Adrenal gland (tissue), 12 donors: ENCODE measurements around the gene LAD1. TPM values are rescaled to one million over a fixed set of nuclear protein-coding genes. Genes with fewer than 3 reads are reported as not detected.

Experiments
- DNase-seq, 7 donors: peaks; one replicate each; pipeline ENCODE4 v3.0.0-alpha.2; 2019 to 2020
- H3K27ac ChIP-seq, 5 donors: fragments of 200-600 bp; sonication (generic) in 4 of 5; 1 replicate in 3 of 5; 2 replicates in 2 of 5; pipeline versions ENCODE4 v1.5.1 to v1.8.0; 2016 to 2020; ENCODE audit warnings: mild to moderate bottlenecking in 1 of 5
- H3K27me3 ChIP-seq: fragments of 200-600 bp; 2 replicates; pipeline ENCODE4 v1.8.0; 2021
- H3K36me3 ChIP-seq, 2 donors: fragments of 200-600 bp; replicated peaks in 1 of 2; 1 replicate in 1 of 2; 2 replicates in 1 of 2; pipeline versions ENCODE4 v1.5.1 to v1.8.0; 2018 to 2022
- H3K4me1 ChIP-seq, 2 donors: fragments of 200-600 bp; replicated peaks in 1 of 2; 1 replicate in 1 of 2; 2 replicates in 1 of 2; pipeline versions ENCODE4 v1.5.1 to v1.8.0; 2018 to 2021
- H3K4me3 ChIP-seq, 4 donors: fragments of 200-600 bp; sonication (generic) in 3 of 4; one replicate each; pipeline ENCODE4 v1.5.1; 2016 to 2018
- H3K9me3 ChIP-seq, 3 donors: fragments of 200-600 bp; sonication (generic) in 1 of 3; replicated peaks in 1 of 3; 1 replicate in 2 of 3; 2 replicates in 1 of 3; pipeline versions ENCODE4 v1.5.1 to v1.8.0; 2016 to 2021
- CTCF ChIP-seq, 6 experiments: fragments of 450-650 bp in 4 of 6; fragments of 200-600 bp in 2 of 6; sonication (generic) in 1 of 6; IDR thresholded peaks; 1 replicate in 5 of 6; 2 replicates in 1 of 6; pipeline versions ENCODE4 v1.5.1 to v1.8.0; 2016 to 2021; ENCODE audit warnings: antibody characterized with exemption in 6 of 6, mild to moderate bottlenecking in 2 of 6, moderate library complexity in 1 of 6
- POLR2A ChIP-seq, 2 donors: fragments of 450-650 bp; IDR thresholded peaks; one replicate each; pipeline ENCODE4 v1.6.1; 2017; ENCODE audit warnings: antibody characterized with exemption in 2 of 2, mild to moderate bottlenecking in 2 of 2, moderate library complexity in 1 of 2
- WGBS, 4 donors: extraction: QIAGEN DNeasy Blood & Tissue Kit in 2 of 4; methylation state at CpG; one replicate each; pipeline versions ENCODE4 v1.1.5 to v1.1.7; 2013 to 2017; 5-methylcytosine and 5-hydroxymethylcytosine counted together
- intact Hi-C, 2 donors: fragments of 100-400 bp; cut with DNase I; formaldehyde crosslinking; loops; one replicate each; pipeline versions ENCODE4 v1.14.1 to v1.15.0; 2022 to 2023
- polyA plus RNA-seq, 3 donors: library from polyadenylated mRNA; stranded (reverse); fragments of 200-250 nt in 2 of 3; fragments of 350-450 nt in 1 of 3; fragmentation: Illumina TruSeq in 1 of 3; extraction: RNeasy Lipid Tissue Mini Kit (QIAGEN cat#74804) in 1 of 3; gene quantifications; one replicate each; pipeline ENCODE4 v1.2.3, GENCODE V29; 2013 to 2014
- total RNA-seq, 9 donors: library from RNA; depleted of rRNA in 4 of 9; stranded (reverse); fragments of >200 nt in 4 of 9; fragments of 120-200 nt in 1 of 9; fragmentation: NEBNext Ultra II Directional in 1 of 9; extraction: Animal tissue kit (Norgen Biotek cat#: 25700) in 1 of 9; gene quantifications; one replicate each; pipeline versions ENCODE4 v1.1.0 to v1.2.4, GENCODE V29; 2013 to 2023
- donor health status: healthy with polysubstance abuse.
- donor health status: Bipolar disorder and iron deficiency.
- donor health status: DM: yes; HTN: yes; CAD: no.
- donor health status: DM: no; HTN: no; CAD: no.
- donor health status: DM: no; HTN: no; CAD: no.
- donor health status: DM: yes; HTN: yes; CAD: no.

LAD1 gene
- total and polyA plus RNA-seq, 12 donors: 0.08 to 0.61 (median 0.17) TPM; not detected in 7

GRCh38 chr1:201394591-201394990 lies 4.5 kb downstream of the LAD1 start:
- WGBS, 4 donors: 72 to 88% (median 74%) methylated on average over 3 of the region's 3 CpGs
- no peaks in the 10 kb centered on the region for H3K36me3 ChIP-seq
- H3K27me3 ChIP-seq: peaks cover 16% of the 10 kb centered on the region
- H3K4me3 ChIP-seq: no peak overlapping the region
- no peak for DNase-seq
- no peaks in the 10 kb centered on the region for H3K9me3 ChIP-seq
- TF ChIP-seq CTCF (IDR thresholded peaks at IDR 0.05) (no peak), POLR2A (IDR thresholded peaks at IDR 0.05) (no peak)
- no peak overlapping the region for H3K27ac ChIP-seq
- intact Hi-C loops: no loop called here
- peaks cover 0 to 5% of the 10 kb centered on the region in 2 donors for H3K4me1 ChIP-seq

- TF ChIP-seq POLR2A (IDR thresholded peaks at IDR 0.05) (no peak), CTCF (IDR thresholded peaks at IDR 0.05) (no peak)
- Histone ChIP-seq H3K27me3 (peaks cover under 1% of the 10 kb centered on the region), H3K9me3 (no peaks in the 10 kb centered on the region), H3K4me1 (no peaks in the 10 kb centered on the region), H3K4me3 (no peak overlapping the region), H3K27ac (no peak overlapping the region), H3K36me3 (no peaks in the 10 kb centered on the region)
- WGBS, 4 donors: 61 to 72% (median 64%) methylated on average over 3 of the region's 3 CpGs
- intact Hi-C loops: no loop called here
- no peak for DNase-seq
Measured at GRCh38 chr1:201393076-201393475, 6.0 kb downstream of the LAD1 start.

GRCh38 chr1:201391651-201392511 lies 7.2 kb downstream of the LAD1 start:
- WGBS, 4 donors: 72 to 80% (median 74%) methylated on average over 9 of the region's 9 CpGs
- no peak for DNase-seq
- H3K36me3 ChIP-seq: no peaks in the 10 kb centered on the region
- no peak for TF ChIP-seq CTCF (IDR thresholded peaks at IDR 0.05)
- TF ChIP-seq POLR2A (IDR thresholded peaks at IDR 0.05): no peak
- H3K27me3 ChIP-seq: no peaks in the 10 kb centered on the region
- no peaks in the 10 kb centered on the region for H3K9me3 ChIP-seq
- no peak overlapping the region for H3K4me3 ChIP-seq
- intact Hi-C loops: no loop called here
- no peak overlapping the region for H3K27ac ChIP-seq
- no peaks in the 10 kb centered on the region for H3K4me1 ChIP-seq

GRCh38 chr1:201391225-201391624 lies 7.9 kb downstream of the LAD1 start:
- DNase-seq: no peak
- Histone ChIP-seq H3K36me3 (no peaks in the 10 kb centered on the region), H3K9me3 (no peaks in the 10 kb centered on the region), H3K27me3 (no peaks in the 10 kb centered on the region), H3K27ac (no peak overlapping the region), H3K4me1 (no peaks in the 10 kb centered on the region), H3K4me3 (no peak overlapping the region)
- intact Hi-C loops: no loop called here
- 71 to 85% (median 75%) methylated on average over 1 of the region's 1 CpG for WGBS, 4 donors
- TF ChIP-seq CTCF (IDR thresholded peaks at IDR 0.05) (no peak), POLR2A (IDR thresholded peaks at IDR 0.05) (no peak)
